OCI-LY7 (cell line): ENCODE measurements around the gene ARAP1.

Experiments used
- EZH2phosphoT487 ChIP-seq: fragments of 200-600 bp; sonication (generic); IDR thresholded peaks from 2 replicates; pipeline ENCODE4 v1.6.1; 2018; ENCODE audit warnings: low read depth, borderline replicate concordance, mild to moderate bottlenecking, mixed run types, antibody characterized with exemption, low read length, moderate library complexity, mixed read lengths
- TF ChIP-seq, protein P1 (sequence below): fragments of 200-600 bp; sonication (generic); conservative IDR thresholded peaks from 2 replicates; pipeline ENCODE4 v1.5.1; 2014; ENCODE audit warnings: mild to moderate bottlenecking, antibody characterized with exemption, low read length, moderate library complexity, mixed read lengths

DNA sequence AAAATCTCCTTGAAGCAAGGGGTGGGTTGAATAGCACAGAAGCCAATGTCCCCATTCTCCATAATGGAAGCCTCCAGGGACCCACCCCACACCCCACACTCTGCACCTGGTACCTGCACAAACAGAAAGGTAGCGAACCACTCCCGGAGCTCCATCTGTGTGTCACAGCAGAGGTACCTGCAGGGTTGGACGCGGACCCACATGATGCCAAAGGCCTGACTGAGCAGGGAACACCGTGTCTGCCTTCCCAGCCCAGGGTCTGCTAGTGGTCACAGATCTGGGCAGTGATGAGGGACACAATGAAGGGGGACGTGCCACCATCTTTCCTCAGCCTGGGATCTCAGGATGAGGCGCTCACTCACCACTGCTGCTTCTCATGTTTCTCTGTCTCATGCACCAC is 64.9 kb downstream of the ARAP1 start:
- TF ChIP-seq, protein P1, sequence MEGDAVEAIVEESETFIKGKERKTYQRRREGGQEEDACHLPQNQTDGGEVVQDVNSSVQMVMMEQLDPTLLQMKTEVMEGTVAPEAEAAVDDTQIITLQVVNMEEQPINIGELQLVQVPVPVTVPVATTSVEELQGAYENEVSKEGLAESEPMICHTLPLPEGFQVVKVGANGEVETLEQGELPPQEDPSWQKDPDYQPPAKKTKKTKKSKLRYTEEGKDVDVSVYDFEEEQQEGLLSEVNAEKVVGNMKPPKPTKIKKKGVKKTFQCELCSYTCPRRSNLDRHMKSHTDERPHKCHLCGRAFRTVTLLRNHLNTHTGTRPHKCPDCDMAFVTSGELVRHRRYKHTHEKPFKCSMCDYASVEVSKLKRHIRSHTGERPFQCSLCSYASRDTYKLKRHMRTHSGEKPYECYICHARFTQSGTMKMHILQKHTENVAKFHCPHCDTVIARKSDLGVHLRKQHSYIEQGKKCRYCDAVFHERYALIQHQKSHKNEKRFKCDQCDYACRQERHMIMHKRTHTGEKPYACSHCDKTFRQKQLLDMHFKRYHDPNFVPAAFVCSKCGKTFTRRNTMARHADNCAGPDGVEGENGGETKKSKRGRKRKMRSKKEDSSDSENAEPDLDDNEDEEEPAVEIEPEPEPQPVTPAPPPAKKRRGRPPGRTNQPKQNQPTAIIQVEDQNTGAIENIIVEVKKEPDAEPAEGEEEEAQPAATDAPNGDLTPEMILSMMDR = no peak
- no peak for TF ChIP-seq EZH2phosphoT487
